ENCODE measurements around the gene ZNF625. TPM values are rescaled to one million over a fixed set of nuclear protein-coding genes. Genes with fewer than 3 reads are reported as not detected.

Gene ZNF625
- total RNA-seq, 4 donors from 2014 or later, result 4.5 to 8.7 (median 7.8) TPM

DNA sequence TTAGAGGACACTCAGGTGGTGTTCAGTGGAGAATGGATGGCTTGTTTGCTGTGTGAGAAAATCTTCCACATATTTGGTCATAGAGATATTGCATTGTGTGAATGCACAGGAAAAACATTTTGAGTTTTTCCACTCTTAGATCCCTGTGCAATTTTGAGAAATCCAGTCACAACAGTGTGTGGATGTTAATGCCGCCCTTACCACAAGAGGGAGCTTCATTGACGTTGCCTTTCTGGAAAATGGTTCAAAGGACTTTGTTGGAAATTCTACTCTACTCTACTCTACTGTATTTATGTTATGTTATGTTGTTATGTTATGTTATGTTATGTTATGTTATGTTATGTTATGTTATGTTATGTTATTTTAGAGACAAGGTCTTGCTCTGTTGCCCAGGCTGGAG is 29.8 kb downstream of the ZNF625 start:
- no peak for TF ChIP-seq POLR2A (IDR thresholded peaks at IDR 0.05; ENCODE audit: low read depth)
- TF ChIP-seq POLR2AphosphoS5 (IDR thresholded peaks at IDR 0.05), result no peak
- TF ChIP-seq CTCF (IDR thresholded peaks at IDR 0.05), result peak; percentile 50 to 64 (median 55)
- intact Hi-C loops (cut with DNase I), result no loop called here

DNA sequence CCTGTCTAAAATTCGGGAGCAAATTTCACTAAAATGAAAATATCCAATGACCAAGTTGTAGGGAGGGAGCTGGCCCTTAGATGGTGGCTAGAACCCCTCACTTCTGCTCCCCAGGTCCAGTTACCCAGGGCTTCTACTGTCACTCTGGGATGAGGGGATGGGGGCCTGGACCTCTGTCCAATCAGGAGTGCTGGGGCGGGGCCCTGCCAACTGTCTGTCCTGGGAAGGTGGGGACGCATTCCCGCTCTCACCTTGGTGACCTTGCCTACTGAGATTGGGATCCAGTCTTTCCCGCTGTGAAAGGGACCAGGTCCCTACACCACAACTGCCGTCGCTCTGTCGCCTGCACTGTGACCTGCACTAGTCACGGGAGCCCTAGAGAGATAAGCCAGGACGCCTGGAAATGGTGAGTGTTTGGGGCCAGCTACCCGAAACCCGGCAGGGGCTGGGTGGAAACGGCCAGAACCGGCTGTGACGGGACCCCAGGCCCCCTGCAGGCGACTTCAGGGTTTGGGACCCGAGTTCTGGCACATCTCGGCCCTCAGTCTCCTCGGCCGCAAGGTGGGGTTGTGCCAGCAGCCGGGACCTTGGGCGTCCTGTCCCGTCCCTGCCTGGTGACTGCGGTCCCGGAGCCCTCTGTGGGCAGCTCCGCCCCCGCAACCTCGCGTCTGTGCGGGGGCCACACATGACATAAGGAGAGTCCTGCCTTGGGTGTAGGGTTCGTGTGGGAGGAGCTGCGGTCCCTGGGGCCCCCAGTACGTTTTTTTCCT is 39.1 kb downstream of the ZNF625 start:
- Histone ChIP-seq H3K27me3 (no peaks in the 10 kb centered on the region), H3K4me3 (no peak overlapping the region), H3K27ac (replicated peaks in 1 of 4) (no peak overlapping the region), H3K4me1 (no peaks in the 10 kb centered on the region), H3K36me3 (peaks cover 5 to 15% (median 5%) of the 10 kb centered on the region in 4 donors), H3K9me3 (no peaks in the 10 kb centered on the region)
- no peak for DNase-seq (ENCODE audit: extremely low spot score)
- intact Hi-C loops (cut with DNase I), result no loop called here
- WGBS, result 75% methylated on average over 29 of the region's 33 CpGs
- TF ChIP-seq CTCF (IDR thresholded peaks at IDR 0.05) (no peak), POLR2AphosphoS5 (IDR thresholded peaks at IDR 0.05) (no peak), POLR2A (IDR thresholded peaks at IDR 0.05; ENCODE audit: low read depth) (no peak), EP300 (IDR thresholded peaks at IDR 0.05) (no peak)

More for the DNA sequence above, 29.8 kb downstream of the ZNF625 start:
- Histone ChIP-seq H3K4me1 (no peaks in the 10 kb centered on the region), H3K36me3 (peaks cover 0 to 2% (median under 1%) of the 10 kb centered on the region in 4 donors), H3K4me3 (no peak overlapping the region), H3K27ac (replicated peaks in 1 of 4) (no peak overlapping the region), H3K27me3 (no peaks in the 10 kb centered on the region), H3K9me3 (peaks cover 0 to 5% (median under 1%) of the 10 kb centered on the region in 4 donors)
- DNase-seq (ENCODE audit: extremely low spot score), result no peak
- 16% methylated on average over 2 of the region's 2 CpGs for WGBS

DNA sequence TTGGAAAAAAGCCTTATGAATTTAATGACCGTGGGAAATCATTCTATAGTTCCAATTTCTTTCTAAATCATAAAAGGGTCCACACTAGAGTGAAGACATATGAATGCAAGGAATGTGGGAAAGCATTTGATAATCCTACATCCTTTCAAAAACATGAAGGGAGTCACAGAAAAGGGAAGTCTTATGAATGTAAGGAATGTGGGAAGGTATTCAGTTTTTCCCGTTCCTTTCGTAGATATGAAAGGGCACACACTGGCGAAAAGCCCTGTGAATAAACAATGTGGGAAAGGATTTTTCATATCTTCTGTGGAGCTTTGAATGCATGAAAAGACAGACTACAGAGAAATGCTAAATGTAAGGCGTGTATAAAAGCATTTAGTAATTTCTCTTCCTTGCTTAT is 43.4 kb downstream of the ZNF625 start:
- TF ChIP-seq POLR2A (IDR thresholded peaks at IDR 0.05; ENCODE audit: low read depth) (no peak), POLR2AphosphoS5 (IDR thresholded peaks at IDR 0.05) (no peak), CTCF (IDR thresholded peaks at IDR 0.05) (no peak), EP300 (IDR thresholded peaks at IDR 0.05) (no peak)
- DNase-seq (ENCODE audit: extremely low spot score), result no peak
- WGBS, result 89% methylated on average over 5 of the region's 5 CpGs
- no peaks in the 10 kb centered on the region for H3K27me3 ChIP-seq
- intact Hi-C loops (cut with DNase I), result no loop called here
- H3K27ac ChIP-seq (replicated peaks in 1 of 4), result no peak overlapping the region
- H3K4me3 ChIP-seq, result no peak overlapping the region
- peaks cover 0 to 7% (median 3%) of the 10 kb centered on the region in 4 donors for H3K9me3 ChIP-seq
- H3K4me1 ChIP-seq, result no peaks in the 10 kb centered on the region
- H3K36me3 ChIP-seq, result peaks cover 17 to 38% (median 23%) of the 10 kb centered on the region in 4 donors

DNA sequence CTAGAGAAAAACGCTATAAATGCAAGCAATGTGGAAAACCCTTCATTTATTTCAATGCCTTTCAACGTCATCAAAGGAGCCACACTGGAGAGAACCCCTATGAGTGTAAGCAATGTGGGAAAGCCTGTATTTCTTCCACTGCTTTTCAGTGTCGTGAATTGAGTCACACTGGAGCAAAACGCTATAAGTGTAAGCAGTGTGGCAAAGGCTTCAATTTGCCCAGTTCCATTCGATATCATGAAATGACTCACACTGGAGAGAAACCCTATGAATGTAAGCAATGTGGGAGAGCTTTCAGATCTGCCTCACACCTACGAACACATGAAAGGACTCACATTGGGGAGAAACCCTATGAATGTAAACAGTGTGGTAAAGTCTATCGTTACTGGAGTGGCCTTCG is 43.8 kb downstream of the ZNF625 start:
- H3K4me1 ChIP-seq, result no peaks in the 10 kb centered on the region
- H3K27me3 ChIP-seq, result no peaks in the 10 kb centered on the region
- peaks cover 0 to 7% (median 3%) of the 10 kb centered on the region in 4 donors for H3K9me3 ChIP-seq
- DNase-seq (ENCODE audit: extremely low spot score), result no peak
- TF ChIP-seq POLR2AphosphoS5 (IDR thresholded peaks at IDR 0.05) (no peak), EP300 (IDR thresholded peaks at IDR 0.05) (no peak), POLR2A (IDR thresholded peaks at IDR 0.05; ENCODE audit: low read depth) (no peak), CTCF (IDR thresholded peaks at IDR 0.05) (no peak)
- intact Hi-C loops (cut with DNase I), result no loop called here
- H3K4me3 ChIP-seq, result no peak overlapping the region
- peaks cover 17 to 38% (median 23%) of the 10 kb centered on the region in 4 donors for H3K36me3 ChIP-seq
- 90% methylated on average over 8 of the region's 8 CpGs for whole genome bisulfite sequencing
- H3K27ac ChIP-seq (replicated peaks in 1 of 4), result no peak overlapping the region
